Measurements from ENCODE around the gene FAM229A.

DNA sequence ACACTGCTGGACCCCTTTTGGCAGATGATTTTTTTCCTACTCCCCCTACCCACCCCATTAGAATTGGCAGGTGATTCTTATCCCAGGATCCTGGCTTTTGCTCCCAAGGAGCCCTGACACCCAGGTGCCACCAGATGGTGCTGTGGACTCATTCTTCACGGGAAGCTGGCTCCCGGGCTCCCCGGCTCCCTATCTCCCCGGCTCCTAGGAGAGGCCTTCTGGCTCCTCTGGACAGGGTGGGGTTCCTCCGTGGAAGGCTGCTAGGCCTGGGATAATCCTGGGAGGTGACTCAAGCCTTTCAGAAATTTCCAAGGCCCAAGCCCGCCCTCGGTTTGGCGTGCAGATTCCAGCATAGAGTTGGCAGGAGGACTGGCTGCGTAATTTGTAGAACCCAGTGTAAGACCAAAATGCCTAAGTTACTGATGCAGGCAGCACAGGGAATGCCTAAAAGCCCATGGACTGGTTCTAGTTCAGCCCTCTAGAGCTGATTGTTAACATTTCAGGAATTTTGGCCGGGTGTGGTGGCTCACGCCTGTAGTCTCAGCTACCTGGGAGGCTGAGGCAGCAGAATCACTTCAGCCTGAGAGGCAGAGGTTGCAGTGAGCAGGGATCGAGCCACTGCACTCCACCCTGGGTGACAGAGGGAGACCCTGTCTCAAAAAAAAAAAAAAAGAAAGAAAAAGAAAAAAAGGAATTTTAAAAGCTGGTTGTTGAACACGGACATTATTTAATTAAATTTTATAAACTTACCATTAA lies 38.8 kb upstream of the FAM229A start:
- TF ChIP-seq POLR2A (IDR thresholded peaks at IDR 0.05; ENCODE audit: low read depth, low read length) (no peak), POLR2AphosphoS5 (IDR thresholded peaks at IDR 0.05; ENCODE audit: low read depth, low read length) (no peak), TAF1 (IDR thresholded peaks at IDR 0.05; ENCODE audit: borderline replicate concordance, low read depth, low read length) (no peak)

Measured in GM12892 (cell line).